Gastrocnemius medialis (tissue), 4 donors: ENCODE data around the gene SBNO1. TPM values are rescaled to one million over a fixed set of nuclear protein-coding genes. Genes with fewer than 3 reads are reported as not detected.

ENCODE experiments used
- ATAC-seq, 2 donors: fragments of 150-250 bp; one replicate each; pipeline ENCODE4 v1.9.1; 2016
- DNase-seq, 2 donors: peaks; one replicate each; pipeline ENCODE4 v3.0.0-alpha.2; 2019
- H3K27ac ChIP-seq, 4 donors: fragments of 200-600 bp; sonication (generic); 1 replicate in 1 of 4; 2 replicates in 3 of 4; pipeline ENCODE4 v1.5.1; 2016 to 2018; ENCODE audit warnings: mild to moderate bottlenecking in 2 of 4, moderate library complexity in 1 of 4
- H3K27me3 ChIP-seq, 3 donors: fragments of 200-600 bp; sonication (generic) in 2 of 3; 1 replicate in 1 of 3; 2 replicates in 2 of 3; pipeline versions ENCODE4 v1.5.1 to v1.6.0; 2016 to 2019; ENCODE audit warnings: mild to moderate bottlenecking in 1 of 3, moderate library complexity in 1 of 3
- H3K36me3 ChIP-seq, 2 donors: fragments of 200-600 bp; sonication (generic) in 1 of 2; one replicate each; pipeline ENCODE4 v1.5.1; 2017 to 2018
- H3K4me1 ChIP-seq, 2 donors: fragments of 200-600 bp; sonication (generic) in 1 of 2; one replicate each; pipeline ENCODE4 v1.5.1; 2016 to 2017; ENCODE audit warnings: mild to moderate bottlenecking in 2 of 2
- H3K4me3 ChIP-seq, 4 donors: fragments of 200-600 bp; sonication (generic) in 3 of 4; 1 replicate in 1 of 4; 2 replicates in 3 of 4; pipeline ENCODE4 v1.5.1; 2016 to 2019; ENCODE audit warnings: mild to moderate bottlenecking in 2 of 4
- H3K9me3 ChIP-seq, 3 donors: fragments of 200-600 bp; sonication (generic) in 2 of 3; 1 replicate in 1 of 3; 2 replicates in 2 of 3; pipeline ENCODE4 v1.5.1; 2016 to 2019
- CTCF ChIP-seq, 5 experiments: fragments of 450-650 bp in 3 of 5; fragments of 200-600 bp in 2 of 5; sonication (generic) in 2 of 5; IDR thresholded peaks in 4 of 5; conservative IDR thresholded peaks in 1 of 5; 1 replicate in 4 of 5; 2 replicates in 1 of 5; pipeline ENCODE4 v1.5.1; 2016 to 2019; ENCODE audit warnings: antibody characterized with exemption in 5 of 5, mild to moderate bottlenecking in 3 of 5, moderate library complexity in 3 of 5
- POLR2A ChIP-seq, 2 donors: fragments of 450-650 bp; IDR thresholded peaks; one replicate each; pipeline ENCODE4 v1.6.1; 2017; ENCODE audit warnings: antibody characterized with exemption in 2 of 2, mild to moderate bottlenecking in 2 of 2, moderate library complexity in 2 of 2
- in situ Hi-C, 4 donors: fragments of 200-750 bp; cut with MboI; loops; one replicate each; pipeline versions ENCODE4 v1.15.0 to v1.8.0; 2017; ENCODE audit warnings: low sequenced_read_pairs in 4 of 4
- intact Hi-C: fragments of 100-400 bp; cut with DNase I; formaldehyde crosslinking; loops from one replicate; pipeline ENCODE4 v1.15.1; 2023; ENCODE audit warnings: low total_unique reads
- total RNA-seq, 4 donors: library from RNA; depleted of rRNA; stranded (reverse); fragments of >200 nt; gene quantifications; one replicate each; pipeline versions ENCODE4 v1.1.0 to v1.2.3, GENCODE V29; 2016

SBNO1 gene
- total RNA-seq, 4 donors from 2014 or later: 26.6 to 29.9 (median 28.8) TPM

- H3K36me3 ChIP-seq: peaks cover 0 to 96% of the 10 kb centered on the region in 2 donors
- H3K9me3 ChIP-seq: no peaks in the 10 kb centered on the region
- TF ChIP-seq CTCF (IDR thresholded peaks at IDR 0.05 in 4 of 5, conservative IDR thresholded peaks at IDR 0.05 in 1 of 5) (no peak), POLR2A (IDR thresholded peaks at IDR 0.05) (no peak)
- no peak overlapping the region for H3K27ac ChIP-seq
- H3K4me3 ChIP-seq: no peak overlapping the region
- no peaks in the 10 kb centered on the region for H3K4me1 ChIP-seq
- in situ Hi-C loops (loop anchor here in 1 of 4 donors (25.0 kb wide), 1 partner anchor 794 kb away; the partner anchor contains the start of gene ZCCHC8), intact Hi-C loops (no loop called here)
- no peak for DNase-seq
- ATAC-seq: no peak
- no peaks in the 10 kb centered on the region for H3K27me3 ChIP-seq
These were observed 58.4 kb downstream of the SBNO1 start for GRCh38 chr12:123306200-123306599.

GRCh38 chr12:123305136-123305535 is 59.5 kb downstream of the SBNO1 start:
- in situ Hi-C loops: loop anchor here in 1 of 4 donors (25.0 kb wide), 1 partner anchor 793 kb away; the partner anchor contains the start of gene ZCCHC8
- Histone ChIP-seq H3K36me3 (peaks cover under 1 to 96% of the 10 kb centered on the region in 2 donors), H3K27ac (no peak overlapping the region), H3K27me3 (no peaks in the 10 kb centered on the region), H3K9me3 (no peaks in the 10 kb centered on the region), H3K4me1 (no peaks in the 10 kb centered on the region), H3K4me3 (no peak overlapping the region)
- intact Hi-C loops: no loop called here
- DNase-seq (no peak), ATAC-seq (no peak)
- TF ChIP-seq CTCF (IDR thresholded peaks at IDR 0.05 in 4 of 5, conservative IDR thresholded peaks at IDR 0.05 in 1 of 5) (no peak), POLR2A (IDR thresholded peaks at IDR 0.05) (no peak)

GRCh38 chr12:123293178-123293760 is 71.4 kb downstream of the SBNO1 start:
- no peaks in the 10 kb centered on the region for H3K9me3 ChIP-seq
- DNase-seq (no peak), ATAC-seq (no peak)
- no peaks in the 10 kb centered on the region for H3K4me1 ChIP-seq
- intact Hi-C loops (no loop called here), in situ Hi-C loops (no loop called here)
- H3K4me3 ChIP-seq: no peak overlapping the region
- no peak overlapping the region for H3K27ac ChIP-seq
- no peaks in the 10 kb centered on the region for H3K27me3 ChIP-seq
- TF ChIP-seq POLR2A (IDR thresholded peaks at IDR 0.05): no peak
- TF ChIP-seq CTCF (IDR thresholded peaks at IDR 0.05 in 4 of 5, conservative IDR thresholded peaks at IDR 0.05 in 1 of 5): no peak
- peaks cover 0 to 60% of the 10 kb centered on the region in 2 donors for H3K36me3 ChIP-seq

GRCh38 chr12:123289911-123290310 is 74.7 kb downstream of the SBNO1 start:
- ATAC-seq: no peak
- Histone ChIP-seq H3K27me3 (no peaks in the 10 kb centered on the region), H3K4me1 (no peaks in the 10 kb centered on the region), H3K36me3 (peaks cover 0 to 29% of the 10 kb centered on the region in 2 donors), H3K9me3 (no peaks in the 10 kb centered on the region), H3K27ac (no peak overlapping the region), H3K4me3 (no peak overlapping the region)
- in situ Hi-C loops: no loop called here
- no peak for TF ChIP-seq POLR2A (IDR thresholded peaks at IDR 0.05)
- TF ChIP-seq CTCF (IDR thresholded peaks at IDR 0.05 in 4 of 5, conservative IDR thresholded peaks at IDR 0.05 in 1 of 5): no peak
- intact Hi-C loops: no loop called here
- no peak for DNase-seq
